ENCODE data around the gene ZZZ3.

- TF ChIP-seq CTCF (conservative IDR thresholded peaks at IDR 0.05), result no peak
- no peak for TF ChIP-seq EZH2 (IDR thresholded peaks at IDR 0.05; ENCODE audit: low read depth)
Observed at GRCh38 chr1:77732090-77732489, 49.6 kb upstream of the ZZZ3 start.
